Measurements from ENCODE around the gene COG1. TPM values are rescaled to one million over a fixed set of nuclear protein-coding genes. Genes with fewer than 3 reads are reported as not detected.

Gene COG1
- total RNA-seq, 2 donors from 2014 or later = 34.8 to 42.5 TPM

- no peak for TF ChIP-seq POLR2A (IDR thresholded peaks at IDR 0.05)
- TF ChIP-seq, protein P1, sequence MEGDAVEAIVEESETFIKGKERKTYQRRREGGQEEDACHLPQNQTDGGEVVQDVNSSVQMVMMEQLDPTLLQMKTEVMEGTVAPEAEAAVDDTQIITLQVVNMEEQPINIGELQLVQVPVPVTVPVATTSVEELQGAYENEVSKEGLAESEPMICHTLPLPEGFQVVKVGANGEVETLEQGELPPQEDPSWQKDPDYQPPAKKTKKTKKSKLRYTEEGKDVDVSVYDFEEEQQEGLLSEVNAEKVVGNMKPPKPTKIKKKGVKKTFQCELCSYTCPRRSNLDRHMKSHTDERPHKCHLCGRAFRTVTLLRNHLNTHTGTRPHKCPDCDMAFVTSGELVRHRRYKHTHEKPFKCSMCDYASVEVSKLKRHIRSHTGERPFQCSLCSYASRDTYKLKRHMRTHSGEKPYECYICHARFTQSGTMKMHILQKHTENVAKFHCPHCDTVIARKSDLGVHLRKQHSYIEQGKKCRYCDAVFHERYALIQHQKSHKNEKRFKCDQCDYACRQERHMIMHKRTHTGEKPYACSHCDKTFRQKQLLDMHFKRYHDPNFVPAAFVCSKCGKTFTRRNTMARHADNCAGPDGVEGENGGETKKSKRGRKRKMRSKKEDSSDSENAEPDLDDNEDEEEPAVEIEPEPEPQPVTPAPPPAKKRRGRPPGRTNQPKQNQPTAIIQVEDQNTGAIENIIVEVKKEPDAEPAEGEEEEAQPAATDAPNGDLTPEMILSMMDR (IDR thresholded peaks at IDR 0.05) = no peak
- intact Hi-C loops (cut with DNase I) = no loop called here
- peak overlapping the region; percentile 18 to 72 (median 52) for H3K27ac ChIP-seq
- no peaks in the 10 kb centered on the region for H3K9me3 ChIP-seq
- peak; percentile 54 to 84 (median 74) for DNase-seq
- peaks cover 29% of the 10 kb centered on the region for H3K4me1 ChIP-seq
- WGBS, 2 donors = 12 to 16% methylated on average over 8 of the region's 8 CpGs
- H3K27me3 ChIP-seq = no peaks in the 10 kb centered on the region
- peak; percentile 94 for ATAC-seq
- no peak overlapping the region for H3K4me3 ChIP-seq
- peaks cover 6 to 44% of the 10 kb centered on the region in 2 donors for H3K36me3 ChIP-seq (replicated peaks in 1 of 2; ENCODE audit: insufficient read depth in 1 of 2, low read depth in 2 of 2)
Observed at GRCh38 chr17:73203135-73203787, 10.4 kb downstream of the COG1 start.

- H3K36me3 ChIP-seq (replicated peaks in 1 of 2; ENCODE audit: insufficient read depth in 1 of 2, low read depth in 2 of 2) = peaks cover 6 to 47% of the 10 kb centered on the region in 2 donors
- ATAC-seq (no peak), DNase-seq (no peak)
- H3K9me3 ChIP-seq = no peaks in the 10 kb centered on the region
- intact Hi-C loops (cut with DNase I) = no loop called here
- peak overlapping the region in 3 of 4 donors; percentile 44 to 72 (median 61) for H3K27ac ChIP-seq
- WGBS, 2 donors = 75 to 76% methylated on average over 10 of the region's 10 CpGs
- H3K4me3 ChIP-seq = no peak overlapping the region
- peaks cover 29% of the 10 kb centered on the region for H3K4me1 ChIP-seq
- H3K27me3 ChIP-seq = no peaks in the 10 kb centered on the region
- TF ChIP-seq, protein P1 (IDR thresholded peaks at IDR 0.05) = no peak
- no peak for TF ChIP-seq POLR2A (IDR thresholded peaks at IDR 0.05)
Observed at GRCh38 chr17:73203788-73204479, 11.1 kb downstream of the COG1 start.

GRCh38 chr17:73205459-73205961 lies 12.7 kb downstream of the COG1 start:
- Histone ChIP-seq H3K27me3 (no peaks in the 10 kb centered on the region), H3K36me3 (replicated peaks in 1 of 2; ENCODE audit: insufficient read depth in 1 of 2, low read depth in 2 of 2) (peaks cover 6 to 34% of the 10 kb centered on the region in 2 donors), H3K4me1 (peaks cover 29% of the 10 kb centered on the region), H3K27ac (no peak overlapping the region), H3K9me3 (no peaks in the 10 kb centered on the region), H3K4me3 (no peak overlapping the region)
- WGBS, 2 donors = 82 to 91% methylated on average over 10 of the region's 10 CpGs
- ATAC-seq (no peak), DNase-seq (no peak)
- no peak for TF ChIP-seq POLR2A (IDR thresholded peaks at IDR 0.05)
- TF ChIP-seq, protein P1 (IDR thresholded peaks at IDR 0.05) = no peak
- intact Hi-C loops (cut with DNase I) = no loop called here

- WGBS, 2 donors = 84 to 87% methylated on average over 16 of the region's 16 CpGs
- ATAC-seq (no peak), DNase-seq (no peak)
- intact Hi-C loops (cut with DNase I) = no loop called here
- TF ChIP-seq, protein P1 (IDR thresholded peaks at IDR 0.05) = no peak
- no peak for TF ChIP-seq POLR2A (IDR thresholded peaks at IDR 0.05)
- Histone ChIP-seq H3K9me3 (no peaks in the 10 kb centered on the region), H3K27ac (no peak overlapping the region), H3K27me3 (no peaks in the 10 kb centered on the region), H3K4me3 (no peak overlapping the region), H3K36me3 (replicated peaks in 1 of 2; ENCODE audit: insufficient read depth in 1 of 2, low read depth in 2 of 2) (peaks cover 6 to 29% of the 10 kb centered on the region in 2 donors), H3K4me1 (peaks cover 10% of the 10 kb centered on the region)
Observed at GRCh38 chr17:73208139-73208827, 15.4 kb downstream of the COG1 start.

Data from body of pancreas (tissue), 4 donors.